GM12892 (cell line): ENCODE results near the gene OR10A6.

ENCODE experiments used
- POLR2A ChIP-seq: IDR thresholded peaks from 2 replicates; pipeline ENCODE4 v1.6.1; 2011; ENCODE audit warnings: low read depth, low read length, control low read depth
- POLR2AphosphoS5 ChIP-seq: IDR thresholded peaks from 2 replicates; pipeline ENCODE4 v1.6.1; 2011; ENCODE audit warnings: low read depth, low read length, control low read depth
- TAF1 ChIP-seq: IDR thresholded peaks from 2 replicates; pipeline ENCODE4 v1.6.1; 2011; ENCODE audit warnings: low read depth, mild to moderate bottlenecking, control low read depth, low read length, borderline replicate concordance

GRCh38 chr11:7900686-7901085 is 30.4 kb downstream of the OR10A6 start:
- TF ChIP-seq POLR2A (no peak), POLR2AphosphoS5 (no peak), TAF1 (no peak)
